KMS-11 (cell line): ENCODE data around the gene ITGB5.

ENCODE experiments used
- H2AFZ ChIP-seq: fragments of 200-600 bp; sonication (generic); 2 replicates; pipeline ENCODE4 v1.6.1; 2016; ENCODE audit warnings: antibody characterized with exemption, mixed run types, low read depth
- H3K27ac ChIP-seq: fragments of 200-600 bp; sonication (generic); 2 replicates; pipeline ENCODE4 v1.6.1; 2016; ENCODE audit warnings: mild to moderate bottlenecking, mixed run types
- H3K27me3 ChIP-seq: fragments of 200-600 bp; sonication (generic); 2 replicates; pipeline ENCODE4 v1.6.1; 2017; ENCODE audit warnings: mild to moderate bottlenecking, low read depth, mixed run types, moderate library complexity; ENCODE audit not compliant: insufficient read depth
- H3K36me3 ChIP-seq: fragments of 200-600 bp; sonication (generic); 2 replicates; pipeline ENCODE4 v1.6.1; 2017; ENCODE audit warnings: mild to moderate bottlenecking, mixed run types; ENCODE audit not compliant: insufficient read depth
- H3K4me1 ChIP-seq: fragments of 200-600 bp; sonication (generic); 2 replicates; pipeline ENCODE4 v1.6.1; 2016; ENCODE audit warnings: mild to moderate bottlenecking, low read depth, mixed run types; ENCODE audit not compliant: poor library complexity, severe bottlenecking
- H3K4me2 ChIP-seq: fragments of 200-600 bp; sonication (generic); 2 replicates; pipeline ENCODE4 v1.7.0; 2016; ENCODE audit warnings: mild to moderate bottlenecking, mixed run types
- H3K4me3 ChIP-seq: fragments of 200-600 bp; sonication (generic); IDR thresholded peaks from 2 replicates; pipeline ENCODE4 v1.6.1; 2017; ENCODE audit warnings: low read depth, low read length, mixed read lengths; ENCODE audit not compliant: insufficient read depth
- H3K79me2 ChIP-seq: fragments of 200-600 bp; sonication (generic); 2 replicates; pipeline ENCODE4 v1.6.1; 2016; ENCODE audit warnings: low read depth, mixed run types; ENCODE audit not compliant: insufficient read depth
- H3K9ac ChIP-seq: fragments of 200-600 bp; sonication (generic); 2 replicates; pipeline ENCODE4 v1.6.1; 2016; ENCODE audit warnings: mild to moderate bottlenecking, mixed run types
- H4K20me1 ChIP-seq: fragments of 200-600 bp; sonication (generic); 2 replicates; pipeline ENCODE4 v1.6.1; 2016; ENCODE audit warnings: mild to moderate bottlenecking, mixed run types; ENCODE audit not compliant: insufficient read depth
- CTCF ChIP-seq: fragments of 200-600 bp; sonication (generic); conservative IDR thresholded peaks from 2 replicates; pipeline ENCODE4 v1.6.1; 2017; ENCODE audit warnings: low read depth, mild to moderate bottlenecking, antibody characterized with exemption, low read length, moderate library complexity, mixed read lengths

ITGB5 gene

GRCh38 chr3:124730129-124730940, 156.8 kb downstream of the ITGB5 start, which contains the start of gene UMPS:
Gene UMPS, plus strand, starts transcription at chr3:124730452. Its CDS starts 20 bp downstream, at chr3:124730472.
- H3K4me3 ChIP-seq = peak within 1 kb of the TSS; percentile 83
- peak within 1 kb of the TSS; percentile 77 for H2AFZ ChIP-seq
- peaks cover 38% of the 10 kb centered on the region for H3K4me1 ChIP-seq
- H3K27ac ChIP-seq = peak within 1 kb of the TSS; percentile 75
- H3K27me3 ChIP-seq = no peaks in the 10 kb centered on the region
- H3K79me2 ChIP-seq = peaks cover 45% of the 10 kb centered on the region
- H3K4me2 ChIP-seq = peak within 1 kb of the TSS; percentile 89
- TF ChIP-seq CTCF = no peak
- H4K20me1 ChIP-seq = no peaks in the 10 kb centered on the region
- peaks cover 3% of the 10 kb centered on the region; the same call in 1 of the 2 replicates for H3K36me3 ChIP-seq
- H3K9ac ChIP-seq = peak within 1 kb of the TSS; percentile 95

- Histone ChIP-seq H2AFZ (no peak overlapping the region), H3K36me3 (no peaks in the 10 kb centered on the region), H3K79me2 (no peaks in the 10 kb centered on the region), H3K27ac (no peak overlapping the region), H4K20me1 (no peaks in the 10 kb centered on the region), H3K4me3 (no peak overlapping the region), H3K4me1 (no peaks in the 10 kb centered on the region), H3K27me3 (no peaks in the 10 kb centered on the region), H3K4me2 (no peak overlapping the region), H3K9ac (no peak overlapping the region)
- no peak for TF ChIP-seq CTCF
Measured at GRCh38 chr3:124722589-124722988, 164.6 kb downstream of the ITGB5 start.

- no peak overlapping the region for H2AFZ ChIP-seq
- no peak overlapping the region for H3K27ac ChIP-seq
- no peak for TF ChIP-seq CTCF
- no peak overlapping the region for H3K9ac ChIP-seq
- no peak overlapping the region for H3K4me3 ChIP-seq
- H3K36me3 ChIP-seq = no peaks in the 10 kb centered on the region
- H3K27me3 ChIP-seq = no peaks in the 10 kb centered on the region
- no peaks in the 10 kb centered on the region for H4K20me1 ChIP-seq
- H3K4me2 ChIP-seq = no peak overlapping the region
- H3K79me2 ChIP-seq = no peaks in the 10 kb centered on the region
- no peaks in the 10 kb centered on the region for H3K4me1 ChIP-seq
Measured at GRCh38 chr3:124714223-124714853, 172.8 kb downstream of the ITGB5 start.
